Measurements from ENCODE around the gene NCK2. TPM values are rescaled to one million over a fixed set of nuclear protein-coding genes. Genes with fewer than 3 reads are reported as not detected.

NCK2 gene
- total and polyA plus RNA-seq, 7 donors = 26.5 to 111 (median 40.1) TPM

DNA sequence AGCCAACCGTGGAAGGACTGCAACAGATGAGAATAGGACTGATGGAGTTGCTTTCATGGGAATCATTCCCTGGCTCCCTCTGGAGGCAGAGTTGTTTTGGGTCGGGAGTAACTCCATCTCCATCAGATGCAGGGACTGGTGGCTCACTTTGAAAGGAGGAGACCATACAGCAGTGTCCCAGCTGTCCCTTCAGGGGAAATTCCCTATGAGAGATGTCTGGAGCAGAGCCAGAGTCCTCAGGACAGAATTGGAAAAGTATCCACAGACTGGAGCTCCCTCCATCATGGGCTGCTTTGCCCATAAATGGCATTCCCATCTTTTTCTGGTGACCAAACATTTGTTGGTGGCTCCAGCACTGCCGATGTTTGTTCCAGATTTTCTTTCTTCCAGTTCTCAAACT, 144.3 kb downstream of the NCK2 start:
- intact Hi-C loops (cut with DNase I) = no loop called here
- DNase-seq (no peak), ATAC-seq (no peak)
- Histone ChIP-seq H3K4me1 (peaks cover 43% of the 10 kb centered on the region), H3K36me3 (ENCODE audit: insufficient read depth in 1 of 2, low read depth in 1 of 2) (peaks cover 0 to 12% of the 10 kb centered on the region in 2 donors), H3K9me3 (no peaks in the 10 kb centered on the region), H3K27me3 (ENCODE audit: insufficient read depth in 3 of 3, low read length in 2 of 3) (no peaks in the 10 kb centered on the region), H3K27ac (no peak overlapping the region), H3K4me3 (no peak overlapping the region)
- 41 to 63% (median 51%) methylated on average over 3 of the region's 3 CpGs for WGBS, 3 donors
- TF ChIP-seq, protein P1, sequence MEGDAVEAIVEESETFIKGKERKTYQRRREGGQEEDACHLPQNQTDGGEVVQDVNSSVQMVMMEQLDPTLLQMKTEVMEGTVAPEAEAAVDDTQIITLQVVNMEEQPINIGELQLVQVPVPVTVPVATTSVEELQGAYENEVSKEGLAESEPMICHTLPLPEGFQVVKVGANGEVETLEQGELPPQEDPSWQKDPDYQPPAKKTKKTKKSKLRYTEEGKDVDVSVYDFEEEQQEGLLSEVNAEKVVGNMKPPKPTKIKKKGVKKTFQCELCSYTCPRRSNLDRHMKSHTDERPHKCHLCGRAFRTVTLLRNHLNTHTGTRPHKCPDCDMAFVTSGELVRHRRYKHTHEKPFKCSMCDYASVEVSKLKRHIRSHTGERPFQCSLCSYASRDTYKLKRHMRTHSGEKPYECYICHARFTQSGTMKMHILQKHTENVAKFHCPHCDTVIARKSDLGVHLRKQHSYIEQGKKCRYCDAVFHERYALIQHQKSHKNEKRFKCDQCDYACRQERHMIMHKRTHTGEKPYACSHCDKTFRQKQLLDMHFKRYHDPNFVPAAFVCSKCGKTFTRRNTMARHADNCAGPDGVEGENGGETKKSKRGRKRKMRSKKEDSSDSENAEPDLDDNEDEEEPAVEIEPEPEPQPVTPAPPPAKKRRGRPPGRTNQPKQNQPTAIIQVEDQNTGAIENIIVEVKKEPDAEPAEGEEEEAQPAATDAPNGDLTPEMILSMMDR (IDR thresholded peaks at IDR 0.05) = no peak

DNA sequence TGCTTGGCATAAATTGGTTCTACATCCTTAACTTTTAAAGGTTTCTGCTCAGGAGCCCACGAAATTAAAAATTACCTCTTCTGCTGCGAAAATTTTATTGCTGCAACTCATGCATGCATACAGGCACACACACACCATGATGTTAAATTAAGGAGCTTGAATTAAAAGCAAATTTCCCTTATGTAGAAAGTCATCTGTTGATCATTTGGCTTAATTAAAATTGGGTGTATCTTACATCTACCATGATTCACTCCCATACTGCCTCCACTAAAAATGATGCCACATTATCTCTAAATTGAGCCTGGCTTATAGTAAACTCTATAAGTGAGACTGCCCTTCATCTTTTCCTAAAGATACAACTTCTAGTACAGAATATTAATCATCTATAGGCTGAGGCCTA, 145.4 kb downstream of the NCK2 start:
- WGBS, 3 donors = 42 to 99% (median 97%) methylated on average over 2 of the region's 2 CpGs

DNA sequence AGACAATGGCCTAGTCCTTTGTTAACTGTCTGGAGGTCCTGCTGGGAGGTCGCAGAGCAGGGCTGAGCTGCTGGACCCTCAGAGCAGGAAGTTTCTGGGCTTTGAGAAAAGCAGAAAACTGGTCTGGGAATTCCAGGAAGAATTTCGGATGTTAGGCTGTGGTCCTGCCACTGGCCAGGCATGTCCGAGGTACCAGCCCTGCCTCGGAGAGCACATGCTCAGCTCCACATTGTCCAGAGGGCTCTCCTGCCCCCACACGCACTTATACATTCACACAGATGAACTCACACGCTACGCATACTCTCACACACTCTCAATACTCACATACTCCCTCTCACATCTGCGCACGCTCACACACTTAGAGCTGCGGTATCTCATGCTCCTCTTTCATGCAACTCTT, 146.1 kb downstream of the NCK2 start:
- whole genome bisulfite sequencing, 3 donors = 89 to 96% (median 90%) methylated on average over 10 of the region's 10 CpGs
- Histone ChIP-seq H3K9me3 (no peaks in the 10 kb centered on the region), H3K4me3 (no peak overlapping the region), H3K36me3 (ENCODE audit: insufficient read depth in 1 of 2, low read depth in 1 of 2) (peaks cover 0 to 20% of the 10 kb centered on the region in 2 donors), H3K4me1 (peaks cover 31% of the 10 kb centered on the region), H3K27ac (no peak overlapping the region), H3K27me3 (ENCODE audit: insufficient read depth in 3 of 3, low read length in 2 of 3) (no peaks in the 10 kb centered on the region)
- ATAC-seq = no peak
- no peak for DNase-seq
- intact Hi-C loops (cut with DNase I) = no loop called here
- TF ChIP-seq, protein P1 (IDR thresholded peaks at IDR 0.05) = no peak

More for the DNA sequence above, 145.4 kb downstream of the NCK2 start:
- Histone ChIP-seq H3K36me3 (ENCODE audit: insufficient read depth in 1 of 2, low read depth in 1 of 2) (peaks cover 0 to 20% of the 10 kb centered on the region in 2 donors), H3K4me1 (peaks cover 33% of the 10 kb centered on the region), H3K27ac (no peak overlapping the region), H3K9me3 (no peaks in the 10 kb centered on the region), H3K4me3 (no peak overlapping the region), H3K27me3 (ENCODE audit: insufficient read depth in 3 of 3, low read length in 2 of 3) (no peaks in the 10 kb centered on the region)
- no peak for DNase-seq
- intact Hi-C loops (cut with DNase I) = no loop called here
- no peak for ATAC-seq
- TF ChIP-seq, protein P1 (IDR thresholded peaks at IDR 0.05) = no peak

DNA sequence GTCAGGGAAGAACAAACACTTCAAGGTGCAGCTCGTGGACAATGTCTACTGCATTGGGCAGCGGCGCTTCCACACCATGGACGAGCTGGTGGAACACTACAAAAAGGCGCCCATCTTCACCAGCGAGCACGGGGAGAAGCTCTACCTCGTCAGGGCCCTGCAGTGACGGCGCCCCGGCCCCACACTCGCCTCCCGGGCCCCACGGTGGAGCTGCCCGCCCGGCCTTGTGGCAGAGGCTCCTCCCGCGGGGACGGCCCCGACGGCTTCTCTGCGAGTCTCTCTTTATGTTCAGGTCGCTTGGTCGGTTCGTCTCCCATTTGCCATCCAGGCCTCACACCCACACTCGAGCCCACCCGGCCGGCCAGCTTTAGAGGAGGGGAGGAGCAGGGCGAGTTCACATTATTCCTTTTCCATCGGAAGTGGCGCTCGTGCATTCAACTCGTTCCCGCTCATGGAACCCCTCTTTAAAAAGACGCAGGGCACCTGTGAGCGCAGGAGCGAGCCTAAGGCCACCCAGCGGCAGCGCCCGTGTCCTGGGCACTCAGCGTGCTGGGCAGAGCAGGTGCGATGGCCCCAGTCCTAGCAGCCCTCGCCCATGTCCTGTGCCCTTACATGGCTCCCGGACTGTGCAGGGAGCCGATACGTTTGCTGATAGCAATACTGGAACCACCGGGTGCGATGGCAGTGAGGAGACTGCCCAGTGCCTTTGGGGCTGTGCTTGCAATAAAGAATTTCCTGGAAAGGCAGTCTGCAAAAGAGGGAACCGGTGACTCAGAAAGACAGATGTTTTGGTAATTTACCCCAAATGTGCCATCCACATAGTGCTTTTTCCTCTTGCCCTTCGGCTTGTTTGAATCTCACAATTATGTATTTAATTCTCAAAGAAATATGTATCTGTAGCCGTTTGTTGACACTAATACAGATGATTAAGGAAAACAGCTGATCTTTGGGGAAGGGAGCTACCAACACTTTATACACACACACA, 148.6 kb downstream of the NCK2 start:
- peaks cover 24% of the 10 kb centered on the region for H3K4me1 ChIP-seq
- H3K27ac ChIP-seq = no peak overlapping the region
- 92 to 94% (median 92%) methylated on average over 51 of the region's 51 CpGs for WGBS, 3 donors
- H3K27me3 ChIP-seq (ENCODE audit: insufficient read depth in 3 of 3, low read length in 2 of 3) = no peaks in the 10 kb centered on the region
- TF ChIP-seq, protein P1 (IDR thresholded peaks at IDR 0.05) = no peak
- no peak overlapping the region for H3K4me3 ChIP-seq
- H3K36me3 ChIP-seq (ENCODE audit: insufficient read depth in 1 of 2, low read depth in 1 of 2) = peaks cover 0 to 20% of the 10 kb centered on the region in 2 donors
- intact Hi-C loops (cut with DNase I) = no loop called here
- peaks cover 6% of the 10 kb centered on the region for H3K9me3 ChIP-seq
- DNase-seq (no peak), ATAC-seq (no peak)

All from psoas muscle (tissue), 8 donors.